Epithelial cell of proximal tubule (primary cell): ENCODE measurements around the gene ASCC3. TPM values are rescaled to one million over a fixed set of nuclear protein-coding genes. Genes with fewer than 3 reads are reported as not detected.

ENCODE experiments used
- DNase-seq: peaks from one replicate; pipeline ENCODE4 v3.0.0-alpha.2; 2011; ENCODE audit warnings: low read depth
- H3K4me3 ChIP-seq: 2 replicates; pipeline ENCODE4 v1.5.1; 2011; ENCODE audit warnings: low read depth, mild to moderate bottlenecking, low read length
- CTCF ChIP-seq: conservative IDR thresholded peaks from 2 replicates; pipeline ENCODE4 v1.5.1; 2012; ENCODE audit warnings: low read depth, mild to moderate bottlenecking, low read length
- total RNA-seq: library from RNA; depleted of rRNA; stranded (reverse); fragments of >200 nt; gene quantifications from 2 replicates; pipeline ENCODE4 v1.2.3, GENCODE V29; 2015

ASCC3 gene
- total RNA-seq, 1 donor from 2014 or later: 28.6 TPM

DNA sequence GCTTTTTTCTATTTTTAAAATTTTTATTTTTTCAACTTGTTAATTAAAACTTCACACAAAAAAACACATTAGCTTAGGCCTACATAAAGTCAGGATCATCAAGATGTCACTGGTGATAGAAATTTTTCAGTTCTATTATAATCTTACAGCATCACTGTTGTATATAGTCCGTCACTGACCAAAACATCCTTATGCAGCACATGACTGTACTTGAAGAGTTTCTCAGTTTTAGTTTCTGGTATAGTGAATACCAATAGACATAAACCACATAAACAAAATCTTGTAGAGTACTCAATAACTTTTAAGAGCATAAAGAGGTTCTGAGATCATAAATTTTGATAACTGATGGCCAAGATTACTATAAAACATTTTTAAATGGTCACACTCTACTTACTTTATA lies 71.8 kb downstream of the ASCC3 start:
- no peak for DNase-seq
- no peak overlapping the region for H3K4me3 ChIP-seq
- no peak for TF ChIP-seq CTCF

DNA sequence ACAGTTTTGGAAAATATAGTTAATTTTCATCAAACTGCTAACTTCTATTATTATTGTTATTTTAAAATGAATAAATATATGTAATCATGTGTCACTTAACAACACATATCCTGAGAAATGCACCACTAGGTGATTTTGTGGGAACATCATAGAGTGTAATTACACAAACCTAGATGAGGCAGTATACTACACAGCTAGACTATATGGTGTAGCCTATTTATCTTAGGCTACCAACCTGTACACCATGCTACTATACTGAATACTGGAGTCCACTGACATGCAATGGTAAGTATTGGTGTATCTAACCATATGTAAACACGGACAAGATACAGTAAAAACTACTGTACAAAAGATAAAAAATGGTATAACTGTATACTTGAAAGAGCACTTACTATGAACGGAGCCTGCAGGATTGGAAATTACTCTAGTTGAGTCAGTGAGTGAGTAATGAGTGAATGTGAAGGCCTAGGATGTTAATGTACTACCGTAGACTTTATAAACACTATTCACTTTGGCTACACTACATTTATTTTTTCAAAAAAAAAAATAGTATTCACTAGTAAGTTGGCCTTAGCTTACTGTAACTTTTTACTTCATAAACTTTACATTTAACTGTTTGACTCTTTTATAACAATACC lies 72.4 kb downstream of the ASCC3 start:
- H3K4me3 ChIP-seq: no peak overlapping the region
- DNase-seq: peak; percentile 12
- TF ChIP-seq CTCF: no peak

DNA sequence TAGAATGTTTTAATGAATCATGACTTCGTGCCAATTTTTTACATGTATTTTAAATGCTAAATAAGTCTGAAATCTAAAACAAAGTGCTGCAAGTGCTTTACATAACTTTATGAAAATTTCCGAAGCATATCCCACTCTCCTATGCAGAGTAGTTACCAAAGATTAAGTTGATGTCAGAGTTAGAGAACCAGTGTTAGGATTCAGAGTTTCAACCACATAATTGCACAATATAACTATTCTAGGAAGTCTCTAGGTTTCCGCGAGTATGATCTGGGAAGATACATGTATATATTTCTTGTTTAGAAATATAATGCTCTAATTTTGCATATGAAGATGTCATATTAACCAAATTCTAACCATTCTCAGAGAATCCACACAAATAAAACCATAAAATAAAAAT lies 74.8 kb downstream of the ASCC3 start:
- TF ChIP-seq CTCF: no peak
- no peak overlapping the region for H3K4me3 ChIP-seq
- DNase-seq: no peak

DNA sequence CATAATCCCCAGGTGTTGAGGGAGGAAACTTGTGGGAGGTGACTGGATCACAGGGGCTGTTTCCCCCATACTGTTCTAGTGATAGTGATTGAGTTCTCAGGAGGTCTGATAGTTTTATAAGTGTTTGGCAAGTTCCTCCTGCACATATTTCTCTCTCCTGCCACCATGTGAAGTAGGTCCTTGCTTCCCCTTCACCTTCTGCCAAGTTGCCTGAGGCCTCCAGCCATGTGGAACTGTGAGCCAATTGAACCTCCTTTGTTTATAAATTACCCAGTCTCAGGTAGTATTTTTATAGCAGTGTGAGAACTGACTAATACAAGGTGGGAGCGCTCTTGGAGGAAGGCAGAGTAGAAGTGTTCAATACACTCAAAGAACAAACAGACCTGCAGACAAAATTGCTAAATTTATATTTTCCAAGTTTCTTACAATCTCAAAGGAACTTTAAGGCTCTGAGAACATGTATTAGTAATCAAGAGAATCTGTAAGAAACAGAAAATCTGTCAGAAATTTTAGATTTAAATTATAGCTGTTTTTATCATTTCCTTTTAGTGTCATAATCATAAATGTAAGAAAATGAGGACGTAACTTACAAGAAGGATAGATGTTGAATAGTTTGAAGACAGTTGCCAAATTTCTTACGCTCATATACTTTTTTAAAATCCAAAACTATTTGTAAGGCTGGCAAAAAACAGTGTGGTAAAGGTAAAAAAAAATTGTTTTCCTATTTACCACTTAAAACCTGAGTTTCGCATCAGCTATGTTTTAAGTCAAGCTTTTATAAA lies 77.7 kb downstream of the ASCC3 start:
- no peak overlapping the region for H3K4me3 ChIP-seq
- TF ChIP-seq CTCF: no peak
- peak; percentile 19 for DNase-seq

DNA sequence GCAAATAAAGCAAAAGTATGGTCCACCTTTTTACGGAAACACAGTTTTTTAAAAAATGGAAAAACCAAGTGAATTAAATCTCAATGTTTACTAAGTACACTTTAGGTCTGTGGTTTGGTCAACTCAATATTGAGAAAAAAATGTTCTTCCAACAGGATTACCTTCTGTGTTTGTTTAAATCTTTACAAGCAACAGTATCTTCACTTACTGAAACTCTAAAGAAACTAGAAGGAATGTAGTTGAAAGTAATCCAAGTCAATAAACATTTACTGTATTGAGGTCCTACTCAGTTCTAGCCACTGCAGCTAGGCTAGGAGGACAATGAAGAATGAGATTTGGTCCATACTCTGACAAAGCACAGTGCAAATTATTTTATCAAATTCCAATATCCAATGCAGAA lies 80.1 kb downstream of the ASCC3 start:
- H3K4me3 ChIP-seq: no peak overlapping the region
- no peak for DNase-seq
- no peak for TF ChIP-seq CTCF

DNA sequence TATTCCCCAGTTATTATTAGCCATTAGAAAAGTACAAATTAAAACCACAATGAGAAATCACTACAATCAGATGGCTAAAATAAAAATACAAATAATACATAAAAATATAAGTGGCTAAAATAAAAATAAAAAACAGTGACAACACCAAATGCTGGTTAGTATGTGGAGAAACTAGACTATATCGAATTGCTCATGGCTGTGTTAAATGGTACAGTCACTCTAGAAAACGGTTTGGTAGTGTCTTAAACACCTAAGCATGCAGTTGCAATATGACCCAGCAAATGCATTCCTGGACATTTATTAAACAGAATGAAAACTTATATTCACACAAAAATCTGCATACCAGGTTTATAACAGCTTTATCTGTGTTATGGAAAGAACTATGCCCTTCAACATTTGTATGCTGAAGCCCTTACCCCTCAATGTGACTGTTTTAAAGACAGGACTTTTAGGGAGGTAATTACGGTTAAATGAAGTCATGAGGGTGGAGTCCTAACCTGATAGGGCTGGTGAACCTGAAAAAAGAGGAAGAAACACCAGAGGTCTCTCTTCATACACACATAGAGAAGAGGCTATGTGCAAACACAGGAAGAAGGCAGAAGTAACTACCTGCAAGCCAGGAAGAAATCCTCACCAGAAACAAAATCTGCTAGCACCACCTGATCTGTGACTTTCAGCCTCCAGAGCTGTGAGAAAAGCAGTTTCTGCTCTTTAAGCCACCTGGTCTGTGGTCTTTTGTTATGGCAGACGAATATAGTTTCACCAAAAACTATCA lies 84.9 kb downstream of the ASCC3 start:
- TF ChIP-seq CTCF: no peak
- no peak for DNase-seq
- no peak overlapping the region for H3K4me3 ChIP-seq
